ENCODE measurements around the gene EXOC8. TPM values are rescaled to one million over a fixed set of nuclear protein-coding genes. Genes with fewer than 3 reads are reported as not detected.

Gene EXOC8
- total and polyA plus RNA-seq, 9 of the 15 experiments (the other 6 are each of a cell fraction or from before 2014, with no cell fraction given), result 2.1 to 13.6 (median 7.2) TPM

DNA sequence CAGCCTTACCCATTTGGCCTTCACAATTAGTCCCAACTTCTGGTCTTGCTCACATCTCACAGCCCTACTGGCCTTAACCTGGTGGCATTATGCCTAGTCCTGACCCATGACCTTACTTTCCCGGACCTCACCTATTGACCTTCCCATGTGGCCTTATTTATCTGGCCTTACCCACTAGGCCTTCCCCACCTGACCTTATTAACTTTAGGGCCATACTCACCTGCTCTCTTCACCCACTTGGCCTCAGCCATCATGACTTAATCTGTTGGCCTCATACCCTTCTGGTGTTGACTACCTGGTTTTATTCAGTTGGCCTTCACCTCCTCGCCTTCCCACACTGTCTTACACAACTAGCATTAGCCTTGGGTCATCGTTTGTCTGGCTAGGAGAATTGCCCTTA is 35.7 kb downstream of the EXOC8 start:
- POLR2A ChIA-PET, result interaction anchor here (1.3 to 1.4 kb wide), 2 partner anchors 11 to 14 kb away, joined by 3 to 4 read pairs; no protein-coding TSS in a partner anchor
- CTCF ChIA-PET (ENCODE audit: low intra/inter-chr PET ratio), result no interaction called here

GRCh38 chr1:231295938-231296337 is 41.7 kb downstream of the EXOC8 start:
- POLR2A ChIA-PET, result interaction anchor here (0.7 kb wide), 1 partner anchor 283 kb away, joined by 3 read pairs; no protein-coding TSS in a partner anchor
- BruUV-seq (replicated peaks), result no TSS peak

More for the DNA sequence above, 35.7 kb downstream of the EXOC8 start:
- Histone ChIP-seq H3K4me2 (ENCODE audit: insufficient read depth, low read length) (no peak overlapping the region), H3K9me3 (replicated peaks; ENCODE audit: control insufficient read depth, insufficient read depth, low read depth, low read length) (no peaks in the 10 kb centered on the region), H3K9me1 (ENCODE audit: control insufficient read depth, insufficient read depth, low read length) (no peaks in the 10 kb centered on the region), H3K27ac (ENCODE audit: extremely low read depth, low read depth, low read length) (no peak overlapping the region), H3K9ac (ENCODE audit: insufficient read depth in 1 of 2, low read depth in 2 of 2, low read length in 2 of 2) (no peak overlapping the region), H3K4me1 (replicated peaks in 1 of 2; ENCODE audit: control insufficient read depth in 2 of 2, insufficient read depth in 2 of 2, low read length in 2 of 2) (no peaks in the 10 kb centered on the region), H3K4me3 (no peak overlapping the region), H3K36me3 (ENCODE audit: control insufficient read depth, insufficient read depth, low read length) (no peaks in the 10 kb centered on the region), H3K27me3 (ENCODE audit: control insufficient read depth in 2 of 2, insufficient read depth in 2 of 2, low read length in 2 of 2) (no peaks in the 10 kb centered on the region; a peak in 1 of 5 replicates), H2AFZ (ENCODE audit: low read depth, low read length) (no peak overlapping the region), H3K79me2 (ENCODE audit: control insufficient read depth, insufficient read depth, low read length) (no peaks in the 10 kb centered on the region), H4K20me1 (replicated peaks; ENCODE audit: control insufficient read depth, insufficient read depth, low read length) (no peaks in the 10 kb centered on the region)
- DNase-seq (ENCODE audit: extremely low read depth in 1 of 4, low spot score in 3 of 4) (no peak), FAIRE-seq (no peak), ATAC-seq (no peak)
- in situ Hi-C loops (cut with MboI) (no loop called here), intact Hi-C loops (cut with micrococcal nuclease) (no loop called here)
- no TSS peak for BruUV-seq (replicated peaks)
- WGBS (ENCODE audit: insufficient coverage, low coverage, missing lambda C conversion rate), result 27% methylated on average over 3 of the region's 3 CpGs
- TF ChIP-seq ZNF3 (CRISPR knock-in tag; IDR thresholded peaks at IDR 0.05) (no peak), RBFOX2 (IDR thresholded peaks at IDR 0.05; ENCODE audit: low read depth, low read length) (no peak), PCBP2 (IDR thresholded peaks at IDR 0.05; ENCODE audit: low read depth, low read length, poor library complexity, severe bottlenecking) (no peak)

More at GRCh38 chr1:231295938-231296337, 41.7 kb downstream of the EXOC8 start:
- H3K4me2 ChIP-seq (ENCODE audit: insufficient read depth, low read length), result no peak overlapping the region
- ATAC-seq (no peak), DNase-seq (ENCODE audit: extremely low read depth in 1 of 4, low spot score in 3 of 4) (no peak), FAIRE-seq (no peak)
- no peak overlapping the region for H3K4me3 ChIP-seq
- in situ Hi-C loops (cut with MboI) (no loop called here), intact Hi-C loops (cut with micrococcal nuclease) (no loop called here)
- H3K36me3 ChIP-seq (ENCODE audit: control insufficient read depth, insufficient read depth, low read length), result no peaks in the 10 kb centered on the region
- no peak overlapping the region for H3K27ac ChIP-seq (ENCODE audit: extremely low read depth, low read depth, low read length)
- no peak overlapping the region for H2AFZ ChIP-seq (ENCODE audit: low read depth, low read length)
- no peak for TF ChIP-seq TAL1 (IDR thresholded peaks at IDR 0.05)
- TF ChIP-seq RUNX1 (IDR thresholded peaks at IDR 0.05; ENCODE audit: low read depth), result no peak
- TF ChIP-seq ZNF592 (IDR thresholded peaks at IDR 0.05), result no peak
- TF ChIP-seq FOXJ2 (tag; IDR thresholded peaks at IDR 0.05), result no peak
- no peak for TF ChIP-seq BHLHE40 (IDR thresholded peaks at IDR 0.05; ENCODE audit: low read length)
- no peak for TF ChIP-seq MTA2 (IDR thresholded peaks at IDR 0.05; ENCODE audit: low read depth)
- no peak for TF ChIP-seq PYGO2 (tag; IDR thresholded peaks at IDR 0.05)
- no peak for TF ChIP-seq SIRT6 (IDR thresholded peaks at IDR 0.05; ENCODE audit: low read depth, low read length)
- TF ChIP-seq, protein P1, sequence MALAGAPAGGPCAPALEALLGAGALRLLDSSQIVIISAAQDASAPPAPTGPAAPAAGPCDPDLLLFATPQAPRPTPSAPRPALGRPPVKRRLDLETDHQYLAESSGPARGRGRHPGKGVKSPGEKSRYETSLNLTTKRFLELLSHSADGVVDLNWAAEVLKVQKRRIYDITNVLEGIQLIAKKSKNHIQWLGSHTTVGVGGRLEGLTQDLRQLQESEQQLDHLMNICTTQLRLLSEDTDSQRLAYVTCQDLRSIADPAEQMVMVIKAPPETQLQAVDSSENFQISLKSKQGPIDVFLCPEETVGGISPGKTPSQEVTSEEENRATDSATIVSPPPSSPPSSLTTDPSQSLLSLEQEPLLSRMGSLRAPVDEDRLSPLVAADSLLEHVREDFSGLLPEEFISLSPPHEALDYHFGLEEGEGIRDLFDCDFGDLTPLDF (CRISPR knock-in tag; IDR thresholded peaks at IDR 0.05), result no peak
- no peaks in the 10 kb centered on the region for H3K9me3 ChIP-seq (replicated peaks; ENCODE audit: control insufficient read depth, insufficient read depth, low read depth, low read length)
- H3K9ac ChIP-seq (ENCODE audit: insufficient read depth in 1 of 2, low read depth in 2 of 2, low read length in 2 of 2), result no peak overlapping the region
- no peaks in the 10 kb centered on the region for H4K20me1 ChIP-seq (replicated peaks; ENCODE audit: control insufficient read depth, insufficient read depth, low read length)
- CTCF ChIA-PET (ENCODE audit: low intra/inter-chr PET ratio), result no interaction called here
- H3K4me1 ChIP-seq (replicated peaks in 1 of 2; ENCODE audit: control insufficient read depth in 2 of 2, insufficient read depth in 2 of 2, low read length in 2 of 2), result no peaks in the 10 kb centered on the region
- no peaks in the 10 kb centered on the region for H3K9me1 ChIP-seq (ENCODE audit: control insufficient read depth, insufficient read depth, low read length)
- 46% methylated on average over 4 of the region's 4 CpGs for WGBS (ENCODE audit: insufficient coverage, low coverage, missing lambda C conversion rate)
- peaks cover 19 to 20% of the 10 kb centered on the region in 2 experiments for H3K27me3 ChIP-seq (ENCODE audit: control insufficient read depth in 2 of 2, insufficient read depth in 2 of 2, low read length in 2 of 2)
- no peaks in the 10 kb centered on the region for H3K79me2 ChIP-seq (ENCODE audit: control insufficient read depth, insufficient read depth, low read length)
